ENCODE measurements around the gene CEACAM20.

GRCh38 chr19:44532819-44533218 is 3.3 kb upstream of the CEACAM20 start:
- TF ChIP-seq, protein P1, sequence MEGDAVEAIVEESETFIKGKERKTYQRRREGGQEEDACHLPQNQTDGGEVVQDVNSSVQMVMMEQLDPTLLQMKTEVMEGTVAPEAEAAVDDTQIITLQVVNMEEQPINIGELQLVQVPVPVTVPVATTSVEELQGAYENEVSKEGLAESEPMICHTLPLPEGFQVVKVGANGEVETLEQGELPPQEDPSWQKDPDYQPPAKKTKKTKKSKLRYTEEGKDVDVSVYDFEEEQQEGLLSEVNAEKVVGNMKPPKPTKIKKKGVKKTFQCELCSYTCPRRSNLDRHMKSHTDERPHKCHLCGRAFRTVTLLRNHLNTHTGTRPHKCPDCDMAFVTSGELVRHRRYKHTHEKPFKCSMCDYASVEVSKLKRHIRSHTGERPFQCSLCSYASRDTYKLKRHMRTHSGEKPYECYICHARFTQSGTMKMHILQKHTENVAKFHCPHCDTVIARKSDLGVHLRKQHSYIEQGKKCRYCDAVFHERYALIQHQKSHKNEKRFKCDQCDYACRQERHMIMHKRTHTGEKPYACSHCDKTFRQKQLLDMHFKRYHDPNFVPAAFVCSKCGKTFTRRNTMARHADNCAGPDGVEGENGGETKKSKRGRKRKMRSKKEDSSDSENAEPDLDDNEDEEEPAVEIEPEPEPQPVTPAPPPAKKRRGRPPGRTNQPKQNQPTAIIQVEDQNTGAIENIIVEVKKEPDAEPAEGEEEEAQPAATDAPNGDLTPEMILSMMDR (IDR thresholded peaks at IDR 0.05), result no peak
- TF ChIP-seq POLR2A (IDR thresholded peaks at IDR 0.05), result no peak

Measured in adrenal gland (tissue), 5 donors.